PFSK-1 (cell line): Measurements from ENCODE around the gene FKBP2.

Source experiments
- FOXP2 ChIP-seq: optimal IDR thresholded peaks from 2 replicates; pipeline ENCODE3; 2011; ENCODE audit warnings: borderline replicate concordance, control low read depth, inconsistent platforms; ENCODE audit not compliant: insufficient read depth; ENCODE audit errors: extremely low read length, extremely low read depth
- POLR2AphosphoS5 ChIP-seq: IDR thresholded peaks from 2 replicates; pipeline ENCODE4 v1.6.1; 2012; ENCODE audit warnings: low read depth, mild to moderate bottlenecking, control low read depth, low read length, moderate library complexity
- REST ChIP-seq, 2 experiments: IDR thresholded peaks; 2 replicates each; pipeline versions ENCODE4 v1.6.1 to v1.8.0; 2011 to 2012; ENCODE audit warnings: low read depth in 2 of 2, low read length in 2 of 2, control low read depth in 1 of 2, inconsistent platforms in 1 of 2, mild to moderate bottlenecking in 1 of 2, moderate library complexity in 1 of 2; ENCODE audit not compliant: insufficient read depth in 1 of 2
- SIN3A ChIP-seq: IDR thresholded peaks from 2 replicates; pipeline ENCODE4 v1.6.1; 2012; ENCODE audit warnings: mild to moderate bottlenecking, low read length, moderate library complexity, borderline replicate concordance; ENCODE audit not compliant: insufficient read depth
- TAF1 ChIP-seq: IDR thresholded peaks from 2 replicates; pipeline ENCODE4 v1.6.1; 2012; ENCODE audit warnings: low read length, control low read depth, borderline replicate concordance; ENCODE audit not compliant: insufficient read depth

Gene FKBP2

DNA sequence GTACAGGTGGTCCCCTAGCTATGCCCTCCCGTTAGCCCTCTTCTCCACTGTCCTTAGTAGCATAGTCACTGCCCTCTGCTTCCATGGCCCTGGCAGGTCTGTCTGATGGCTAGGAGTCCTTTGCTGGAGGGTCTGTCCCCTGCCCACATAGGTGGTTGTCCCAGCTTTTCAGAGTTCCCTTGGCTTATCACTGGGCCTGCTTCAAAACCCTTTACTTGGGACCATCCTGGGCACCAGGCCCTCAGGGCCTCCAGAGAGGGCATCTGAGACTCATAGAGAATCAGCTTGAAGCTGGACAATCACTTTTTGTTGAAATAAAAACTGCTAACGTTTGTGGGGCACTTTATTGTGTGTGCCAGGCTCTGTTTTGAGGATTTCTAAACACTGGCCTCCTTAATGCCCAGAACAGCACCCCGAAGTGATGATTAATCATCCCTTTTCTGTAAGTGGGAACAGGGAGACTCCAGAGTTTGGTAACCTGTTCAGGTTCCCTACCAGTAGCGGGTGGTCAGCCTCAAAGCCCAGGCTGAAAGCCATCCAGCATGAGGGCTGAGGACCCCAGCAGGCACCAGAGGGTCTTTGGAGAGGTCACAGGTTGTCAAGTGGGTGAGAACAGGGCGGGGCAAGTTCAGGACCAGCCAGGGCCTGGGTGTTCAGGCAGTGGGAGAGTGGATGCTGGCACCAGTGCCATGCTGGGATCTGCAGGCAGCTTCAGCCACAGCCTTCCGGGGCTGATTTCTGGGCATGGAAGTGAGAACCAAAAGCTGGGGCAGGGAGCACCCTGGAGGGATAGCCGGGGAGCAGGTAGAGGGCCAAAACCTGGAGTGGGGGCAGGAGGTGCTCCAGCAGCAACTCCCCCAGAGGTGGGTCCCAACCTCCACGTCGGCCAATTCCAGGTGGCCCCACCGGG is 49.7 kb downstream of the FKBP2 start:
- TF ChIP-seq TAF1 (no peak), SIN3A (no peak), POLR2AphosphoS5 (no peak), REST (IDR thresholded peaks at IDR 0.05; ENCODE audit: insufficient read depth in 1 of 2, low read depth in 2 of 2, low read length in 2 of 2) (no peak), FOXP2 (no peak)

DNA sequence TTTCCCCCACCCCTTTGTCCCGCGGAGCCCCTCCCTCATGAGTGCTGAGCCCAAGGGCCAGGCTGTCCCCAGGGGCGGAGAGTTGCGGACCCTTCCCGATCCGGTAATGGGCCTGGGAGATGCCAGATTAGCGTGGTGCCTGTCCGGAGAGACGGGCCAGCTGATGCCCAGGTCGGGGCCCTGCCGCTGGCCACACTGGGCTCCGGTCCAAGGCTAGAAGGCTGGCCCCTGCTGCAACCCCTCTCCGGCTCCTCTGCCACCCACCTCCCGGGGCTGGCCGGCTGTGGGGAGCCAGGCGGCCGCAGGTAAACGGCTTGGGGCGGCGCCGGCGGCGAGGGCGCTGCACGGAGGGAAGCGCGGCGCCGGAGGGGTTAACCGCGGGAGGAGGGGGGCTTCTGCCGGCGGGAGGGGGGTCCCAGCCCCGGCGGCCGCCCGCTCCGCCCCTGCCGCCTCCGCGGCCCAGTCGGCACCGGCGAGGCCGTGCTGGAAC is 50.4 kb downstream of the FKBP2 start, which contains the start of gene KCNK4:
Gene KCNK4, plus strand, starts transcription at position 41 of the 490 bp plus-strand sequence. CDS start 1,717 bp downstream, outside the sequence.
- no peak for TF ChIP-seq FOXP2
- no peak for TF ChIP-seq POLR2AphosphoS5

DNA sequence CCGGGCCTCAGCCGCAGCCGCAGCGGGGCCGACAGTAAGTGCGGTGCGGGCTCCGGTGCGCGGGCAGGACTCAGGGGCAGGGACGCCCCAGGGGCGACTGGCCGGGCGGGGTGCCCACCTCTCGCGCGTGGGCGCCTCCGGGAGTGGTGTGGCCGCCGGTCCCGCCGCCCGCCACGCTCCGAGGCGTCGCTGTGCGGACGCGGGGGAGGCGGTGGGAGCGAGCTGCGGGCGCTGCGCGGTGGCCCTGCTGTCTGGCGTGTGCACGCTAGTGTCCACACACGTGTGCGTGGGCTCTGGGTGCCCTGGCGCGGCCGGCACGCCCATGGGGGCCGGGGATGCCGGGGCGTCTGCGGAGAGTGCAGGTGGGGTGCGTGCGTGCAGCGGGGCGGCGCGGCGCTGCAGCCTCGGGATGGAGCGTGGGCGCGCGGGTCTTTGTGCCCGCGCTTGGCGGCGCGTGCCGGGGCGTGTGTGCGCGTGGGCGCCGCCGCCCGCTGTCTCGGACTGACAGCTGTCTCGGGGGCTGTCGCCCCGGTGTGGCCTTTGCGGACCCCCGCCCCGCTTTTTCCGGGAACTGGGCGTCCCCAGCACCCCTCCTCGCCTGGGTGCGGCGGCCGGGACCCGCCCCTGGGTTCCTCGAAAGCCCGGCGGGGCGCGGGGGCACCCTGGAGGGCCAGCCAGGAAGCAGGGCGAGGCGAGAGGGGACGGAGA is 51.0 kb downstream of the FKBP2 start:
- no peak for TF ChIP-seq TAF1
- no peak for TF ChIP-seq SIN3A
- TF ChIP-seq POLR2AphosphoS5 = no peak
- no peak for TF ChIP-seq REST (IDR thresholded peaks at IDR 0.05; ENCODE audit: insufficient read depth in 1 of 2, low read depth in 2 of 2, low read length in 2 of 2)

DNA sequence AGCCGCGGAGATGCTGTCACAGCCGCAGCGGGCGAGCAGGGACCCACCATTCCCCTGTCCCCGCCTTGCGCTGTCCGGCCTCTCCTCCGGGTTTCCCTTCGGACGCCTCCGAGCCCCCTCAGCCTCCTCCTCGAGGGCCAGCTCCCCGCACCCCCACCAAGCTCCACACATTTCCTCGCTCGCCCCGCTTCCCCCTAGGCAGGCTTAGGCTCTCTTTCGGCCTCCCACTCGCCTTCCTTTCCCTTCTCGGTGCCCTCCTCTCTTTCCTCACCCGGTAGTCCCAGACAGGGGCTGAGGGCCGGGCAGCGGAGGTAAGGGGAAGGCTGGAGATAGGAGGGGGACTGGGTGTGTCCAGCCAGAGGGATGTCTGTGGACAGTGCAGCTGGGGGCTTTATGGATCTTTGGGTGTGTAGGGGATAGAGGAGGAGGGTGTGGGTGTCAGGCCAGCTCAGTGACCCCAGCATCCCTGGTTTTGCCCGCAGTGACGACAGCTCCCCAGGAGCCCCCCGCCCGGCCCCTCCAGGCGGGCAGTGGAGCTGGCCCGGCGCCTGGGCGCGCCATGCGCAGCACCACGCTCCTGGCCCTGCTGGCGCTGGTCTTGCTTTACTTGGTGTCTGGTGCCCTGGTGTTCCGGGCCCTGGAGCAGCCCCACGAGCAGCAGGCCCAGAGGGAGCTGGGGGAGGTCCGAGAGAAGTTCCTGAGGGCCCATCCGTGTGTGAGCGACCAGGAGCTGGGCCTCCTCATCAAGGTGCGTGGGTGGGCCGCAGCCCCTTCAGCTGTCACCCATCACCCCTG is 51.8 kb downstream of the FKBP2 start:
- TF ChIP-seq POLR2AphosphoS5 = no peak
- TF ChIP-seq FOXP2 = no peak
- TF ChIP-seq REST (IDR thresholded peaks at IDR 0.05; ENCODE audit: insufficient read depth in 1 of 2, low read depth in 2 of 2, low read length in 2 of 2) = no peak
- TF ChIP-seq SIN3A = no peak
- TF ChIP-seq TAF1 = no peak
